Mesenchymal stem cell (in vitro differentiated cells and primary cell): Measurements from ENCODE around the gene DNAH8.

ENCODE experiments used
- DNase-seq: peaks from one replicate; pipeline ENCODE4 v3.0.0-alpha.2; 2013
- H2AFZ ChIP-seq: one replicate; pipeline ENCODE4 v1.6.1; 2013; ENCODE audit warnings: low read depth, mild to moderate bottlenecking, control low read depth, inconsistent platforms, low read length, moderate library complexity
- H2AK5ac ChIP-seq: 2 replicates; pipeline ENCODE4 v1.6.1; 2013; ENCODE audit warnings: low read length, moderate library complexity, mild to moderate bottlenecking, inconsistent platforms; ENCODE audit not compliant: severe bottlenecking
- H2BK120ac ChIP-seq: one replicate; pipeline ENCODE4 v1.6.1; 2013; ENCODE audit warnings: low read depth, mild to moderate bottlenecking, inconsistent platforms, low read length, moderate library complexity
- H2BK12ac ChIP-seq, 2 experiments: one replicate each; pipeline ENCODE4 v1.6.1; 2013; ENCODE audit warnings: inconsistent platforms in 2 of 2, low read length in 2 of 2, mild to moderate bottlenecking in 2 of 2, moderate library complexity in 2 of 2, control low read depth in 1 of 2
- H2BK15ac ChIP-seq: one replicate; pipeline ENCODE4 v1.6.1; 2013; ENCODE audit warnings: mild to moderate bottlenecking, low read depth, inconsistent platforms; ENCODE audit not compliant: poor library complexity, severe bottlenecking
- H2BK5ac ChIP-seq: 2 replicates; pipeline ENCODE4 v1.6.1; 2013; ENCODE audit warnings: low read depth, mild to moderate bottlenecking, low read length, control low read depth, inconsistent platforms; ENCODE audit not compliant: poor library complexity, severe bottlenecking
- H3K14ac ChIP-seq, 2 experiments: one replicate each; pipeline ENCODE4 v1.6.1; 2013; ENCODE audit warnings: inconsistent platforms in 2 of 2, low read length in 2 of 2, control low read depth in 1 of 2, mild to moderate bottlenecking in 1 of 2, moderate library complexity in 1 of 2
- H3K18ac ChIP-seq, 2 experiments: one replicate each; pipeline ENCODE4 v1.6.1; 2013; ENCODE audit warnings: inconsistent platforms in 2 of 2, low read length in 2 of 2, control low read depth in 1 of 2, low read depth in 1 of 2, mild to moderate bottlenecking in 1 of 2
- H3K23ac ChIP-seq, 2 experiments: one replicate each; pipeline ENCODE4 v1.6.1; 2013; ENCODE audit warnings: inconsistent platforms in 2 of 2, low read length in 2 of 2, mild to moderate bottlenecking in 2 of 2, moderate library complexity in 2 of 2, control low read depth in 1 of 2
- H3K27ac ChIP-seq: 2 replicates; pipeline ENCODE4 v1.5.1; 2013; ENCODE audit warnings: mild to moderate bottlenecking, moderate library complexity, low read length, control low read depth, inconsistent platforms; ENCODE audit not compliant: poor library complexity, severe bottlenecking
- H3K27me3 ChIP-seq, 2 experiments: 2 replicates each; pipeline versions ENCODE4 v1.6.1 to v1.7.0; 2013; ENCODE audit warnings: low read length in 2 of 2, mild to moderate bottlenecking in 2 of 2, moderate library complexity in 2 of 2, control low read depth in 1 of 2, inconsistent platforms in 1 of 2; ENCODE audit not compliant: control insufficient read depth in 1 of 2, insufficient read depth in 1 of 2
- H3K36me3 ChIP-seq, 2 experiments: 2 replicates each; pipeline versions ENCODE4 v1.6.1 to v1.7.0; 2013; ENCODE audit warnings: low read length in 2 of 2, control low read depth in 1 of 2, inconsistent platforms in 1 of 2, low read depth in 1 of 2, mild to moderate bottlenecking in 1 of 2; ENCODE audit not compliant: insufficient read depth in 2 of 2, control insufficient read depth in 1 of 2
- H3K4ac ChIP-seq, 2 experiments: one replicate each; pipeline ENCODE4 v1.6.1; 2013; ENCODE audit warnings: inconsistent platforms in 2 of 2, low read length in 2 of 2, mild to moderate bottlenecking in 2 of 2, moderate library complexity in 2 of 2, control low read depth in 1 of 2, low read depth in 1 of 2
- H3K4me1 ChIP-seq: 2 replicates; pipeline ENCODE4 v1.6.1; 2013; ENCODE audit warnings: low read depth, low read length, control low read depth; ENCODE audit not compliant: control insufficient read depth, insufficient read depth
- H3K4me2 ChIP-seq: 2 replicates; pipeline ENCODE4 v1.6.1; 2013; ENCODE audit warnings: low read length, mild to moderate bottlenecking, inconsistent platforms; ENCODE audit not compliant: poor library complexity, severe bottlenecking
- H3K4me3 ChIP-seq, 2 experiments: 2 replicates each; pipeline versions ENCODE4 v1.5.1 to v1.7.0; 2013; ENCODE audit warnings: low read length in 2 of 2, mild to moderate bottlenecking in 2 of 2, control low read depth in 1 of 2, low read depth in 1 of 2; ENCODE audit not compliant: insufficient read depth in 1 of 2
- H3K79me1 ChIP-seq: replicated peaks from 2 replicates; pipeline ENCODE4 v1.6.1; 2013; ENCODE audit warnings: mild to moderate bottlenecking, control low read depth, low read length, inconsistent platforms; ENCODE audit not compliant: poor library complexity, severe bottlenecking
- H3K9ac ChIP-seq: 2 replicates; pipeline ENCODE4 v1.7.0; 2013; ENCODE audit warnings: mild to moderate bottlenecking, low read length, moderate library complexity
- H3K9me3 ChIP-seq: 2 replicates; pipeline ENCODE4 v1.7.0; 2013; ENCODE audit warnings: mild to moderate bottlenecking, low read length; ENCODE audit not compliant: control insufficient read depth
- H4K8ac ChIP-seq: one replicate; pipeline ENCODE4 v1.6.1; 2013; ENCODE audit warnings: inconsistent platforms, mild to moderate bottlenecking, low read length, moderate library complexity
- H4K91ac ChIP-seq: one replicate; pipeline ENCODE4 v1.6.1; 2013; ENCODE audit warnings: mild to moderate bottlenecking, low read length, inconsistent platforms
- WGBS: methylation state at CpG from one replicate; pipeline ENCODE4 v1.1.7; 2013; ENCODE audit warnings: mixed read lengths; 5-methylcytosine and 5-hydroxymethylcytosine counted together

Gene DNAH8

DNA sequence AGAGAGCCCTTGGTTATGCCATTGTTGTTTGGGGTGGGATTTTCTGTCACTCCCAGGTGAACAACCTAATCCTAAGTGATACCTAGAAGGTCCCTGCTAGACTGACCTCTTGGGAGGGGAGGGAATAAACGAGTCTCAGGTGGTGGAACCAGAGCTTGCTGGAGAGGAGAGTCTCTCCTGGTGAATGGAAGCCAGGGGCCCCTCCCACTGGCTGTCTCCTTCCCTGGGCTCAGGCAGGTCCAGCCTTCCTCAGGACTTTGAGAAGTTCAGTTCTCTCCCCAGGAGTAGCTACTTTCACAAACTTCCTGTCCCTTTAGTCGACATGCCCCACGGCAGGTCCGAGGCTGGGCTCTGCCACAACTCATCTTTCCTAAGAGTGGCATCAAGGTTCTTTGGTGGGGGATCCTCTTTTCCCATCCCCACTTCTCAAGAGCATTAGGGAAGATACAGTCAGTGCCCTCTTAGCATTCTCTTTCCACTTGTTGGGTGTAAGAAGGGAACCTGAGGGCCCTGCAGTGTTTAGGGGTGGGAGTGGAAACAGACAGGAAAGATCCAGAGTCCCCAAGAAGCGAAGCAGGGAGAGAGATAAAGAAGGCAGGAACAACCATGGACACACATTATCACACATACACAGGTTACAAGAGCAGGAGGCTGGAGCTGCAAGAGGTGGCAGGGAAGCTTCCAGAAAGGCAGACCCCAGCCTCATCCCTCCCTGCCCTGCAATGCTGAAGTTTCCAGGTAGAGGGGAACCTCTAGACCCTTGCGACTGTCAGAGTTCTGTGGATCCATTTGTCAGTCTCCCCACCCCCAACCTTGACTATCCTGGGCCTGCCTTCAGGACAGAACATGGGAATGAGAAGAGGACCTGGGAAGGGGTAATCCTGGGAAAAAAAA, 332.6 kb downstream of the DNAH8 start:
- Histone ChIP-seq H3K79me1 (no peaks in the 10 kb centered on the region), H3K9ac (no peak overlapping the region), H3K23ac (no peak overlapping the region), H2BK120ac (no peak overlapping the region), H2BK5ac (no peak overlapping the region), H3K36me3 (no peaks in the 10 kb centered on the region), H3K4ac (no peak overlapping the region), H4K8ac (no peak overlapping the region), H4K91ac (no peak overlapping the region), H3K18ac (no peak overlapping the region), H2BK15ac (no peak overlapping the region), H2BK12ac (no peak overlapping the region), H3K27me3 (peaks cover 65 to 86% of the 10 kb centered on the region in 2 experiments), H3K14ac (no peak overlapping the region), H2AK5ac (no peak overlapping the region), H3K4me2 (no peak overlapping the region), H2AFZ (no peak overlapping the region), H3K4me1 (peaks cover 10% of the 10 kb centered on the region), H3K9me3 (no peaks in the 10 kb centered on the region), H3K27ac (no peak overlapping the region), H3K4me3 (peak overlapping the region in 1 of 2 experiments; percentile 24)
- 60% methylated on average over 4 of the region's 6 CpGs for WGBS
- DNase-seq: no peak

DNA sequence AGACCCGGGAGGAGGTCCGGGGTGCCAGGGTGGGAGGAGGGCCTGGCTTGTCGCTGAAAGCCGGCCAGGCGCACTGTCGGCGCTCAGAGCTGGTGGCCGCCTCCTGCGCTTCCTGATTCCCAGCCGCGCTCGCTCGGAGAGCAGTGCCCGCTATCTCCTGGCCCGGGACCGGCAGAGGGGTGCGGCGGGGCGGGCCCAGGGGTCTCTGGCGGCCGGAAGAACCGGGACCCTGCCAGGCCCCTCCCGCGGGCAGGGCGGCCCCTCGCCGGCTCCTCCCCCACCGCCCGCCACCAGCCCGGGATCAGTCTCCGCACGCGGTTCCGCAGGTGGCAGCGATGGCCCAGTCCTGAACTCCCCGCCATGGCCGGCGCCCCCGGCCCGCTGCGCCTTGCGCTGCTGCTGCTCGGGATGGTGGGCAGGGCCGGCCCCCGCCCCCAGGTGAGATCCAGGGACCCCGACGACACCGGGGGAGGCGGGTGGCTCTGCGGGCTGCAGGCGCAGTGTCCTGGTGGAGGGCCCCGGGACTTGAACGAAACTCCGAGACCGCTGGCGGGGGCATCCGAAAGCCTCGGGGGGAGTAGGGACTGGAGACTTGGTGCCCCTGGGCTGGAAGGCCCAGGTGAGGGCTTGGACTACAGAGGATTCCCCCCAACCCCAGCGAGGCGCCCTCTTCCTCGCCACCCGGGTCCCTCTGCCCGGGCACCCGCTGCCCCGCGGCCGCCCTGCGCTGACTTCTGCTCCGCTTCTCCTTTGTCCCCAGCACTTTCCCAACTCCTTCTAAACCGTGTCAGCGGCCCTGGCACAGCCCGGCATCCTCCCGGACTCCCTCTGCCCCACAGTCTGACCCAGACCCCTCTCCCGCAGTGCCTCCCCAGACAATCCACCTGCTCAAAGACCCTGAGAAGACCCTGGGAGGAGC, 333.6 kb downstream of the DNAH8 start, which contains the start of gene GLP1R:
Gene GLP1R, plus strand, starts transcription at position 301 of the 919 bp plus-strand sequence. Its CDS starts 60 bp downstream, at position 361.
- Histone ChIP-seq H2AFZ (no peak within 1 kb of the TSS), H3K27me3 (peaks cover 68 to 90% of the 10 kb centered on the region in 2 experiments), H4K91ac (no peak within 1 kb of the TSS), H3K18ac (no peak within 1 kb of the TSS), H3K36me3 (no peaks in the 10 kb centered on the region), H2BK15ac (no peak within 1 kb of the TSS), H3K27ac (no peak within 1 kb of the TSS), H2AK5ac (no peak within 1 kb of the TSS), H4K8ac (no peak within 1 kb of the TSS), H2BK5ac (no peak within 1 kb of the TSS), H3K23ac (no peak within 1 kb of the TSS), H3K9me3 (no peaks in the 10 kb centered on the region), H3K4ac (no peak within 1 kb of the TSS), H2BK120ac (no peak within 1 kb of the TSS), H3K9ac (no peak within 1 kb of the TSS), H3K4me2 (peak within 1 kb of the TSS; percentile 47), H3K79me1 (no peaks in the 10 kb centered on the region), H3K14ac (no peak within 1 kb of the TSS), H3K4me3 (peak within 1 kb of the TSS in 1 of 2 experiments; percentile 24), H3K4me1 (peaks cover 10% of the 10 kb centered on the region), H2BK12ac (no peak within 1 kb of the TSS)
- 3% methylated on average over 68 of the region's 74 CpGs for WGBS
- no peak for DNase-seq

DNA sequence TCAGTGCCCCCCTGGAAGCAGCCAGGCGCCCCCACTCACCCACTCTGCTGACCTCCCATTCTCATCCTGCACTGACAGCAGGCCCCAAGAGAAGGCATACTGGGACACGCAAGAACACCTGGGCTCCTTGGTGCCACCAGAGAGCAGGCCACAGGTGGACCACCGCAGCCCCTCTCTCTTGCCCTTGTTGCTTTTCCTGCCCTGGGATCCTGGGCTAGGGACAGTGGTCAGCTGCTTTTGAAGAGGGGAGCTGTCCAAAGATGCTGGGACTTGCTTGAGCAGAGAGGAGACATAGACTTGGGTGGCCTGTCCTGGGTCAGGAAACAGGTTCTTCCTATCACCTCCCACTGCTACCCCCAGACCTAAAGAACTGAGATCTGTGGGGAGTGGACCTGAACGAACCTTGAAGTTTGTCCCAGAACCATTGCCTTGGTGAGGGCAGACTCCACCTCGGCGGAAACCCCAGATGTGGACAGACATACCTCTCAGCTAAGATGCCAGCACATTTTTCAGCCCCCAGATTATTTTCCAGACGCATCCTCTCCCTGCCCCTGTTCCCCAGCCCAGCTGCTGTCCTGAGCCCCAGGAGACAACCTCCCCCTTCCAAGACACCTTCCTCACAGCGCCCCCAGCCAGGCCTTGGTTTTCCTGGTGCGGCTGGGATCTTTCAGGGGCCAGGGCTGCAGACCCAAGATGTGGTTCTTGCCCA, 334.6 kb downstream of the DNAH8 start:
- H4K8ac ChIP-seq: no peak overlapping the region
- peaks cover 68 to 93% of the 10 kb centered on the region in 2 experiments for H3K27me3 ChIP-seq
- WGBS: 74% methylated on average over 9 of the region's 9 CpGs
- H3K4ac ChIP-seq: no peak overlapping the region
- no peak for DNase-seq
- H2BK15ac ChIP-seq: no peak overlapping the region
- no peak overlapping the region for H3K27ac ChIP-seq
- no peak overlapping the region for H2BK5ac ChIP-seq
- H2BK120ac ChIP-seq: no peak overlapping the region
- H2BK12ac ChIP-seq: no peak overlapping the region
- H3K4me1 ChIP-seq: peaks cover 10% of the 10 kb centered on the region
- no peak overlapping the region for H3K14ac ChIP-seq
- no peak overlapping the region for H3K9ac ChIP-seq
- H3K23ac ChIP-seq: no peak overlapping the region
- H3K9me3 ChIP-seq: no peaks in the 10 kb centered on the region
- no peak overlapping the region for H2AFZ ChIP-seq
- H3K36me3 ChIP-seq: no peaks in the 10 kb centered on the region
- no peak overlapping the region for H4K91ac ChIP-seq
- no peaks in the 10 kb centered on the region for H3K79me1 ChIP-seq
- H3K4me2 ChIP-seq: no peak overlapping the region
- no peak overlapping the region for H3K4me3 ChIP-seq
- H2AK5ac ChIP-seq: no peak overlapping the region
- no peak overlapping the region for H3K18ac ChIP-seq
